Measurements from ENCODE around the gene SLC1A7.

SLC1A7 gene

DNA sequence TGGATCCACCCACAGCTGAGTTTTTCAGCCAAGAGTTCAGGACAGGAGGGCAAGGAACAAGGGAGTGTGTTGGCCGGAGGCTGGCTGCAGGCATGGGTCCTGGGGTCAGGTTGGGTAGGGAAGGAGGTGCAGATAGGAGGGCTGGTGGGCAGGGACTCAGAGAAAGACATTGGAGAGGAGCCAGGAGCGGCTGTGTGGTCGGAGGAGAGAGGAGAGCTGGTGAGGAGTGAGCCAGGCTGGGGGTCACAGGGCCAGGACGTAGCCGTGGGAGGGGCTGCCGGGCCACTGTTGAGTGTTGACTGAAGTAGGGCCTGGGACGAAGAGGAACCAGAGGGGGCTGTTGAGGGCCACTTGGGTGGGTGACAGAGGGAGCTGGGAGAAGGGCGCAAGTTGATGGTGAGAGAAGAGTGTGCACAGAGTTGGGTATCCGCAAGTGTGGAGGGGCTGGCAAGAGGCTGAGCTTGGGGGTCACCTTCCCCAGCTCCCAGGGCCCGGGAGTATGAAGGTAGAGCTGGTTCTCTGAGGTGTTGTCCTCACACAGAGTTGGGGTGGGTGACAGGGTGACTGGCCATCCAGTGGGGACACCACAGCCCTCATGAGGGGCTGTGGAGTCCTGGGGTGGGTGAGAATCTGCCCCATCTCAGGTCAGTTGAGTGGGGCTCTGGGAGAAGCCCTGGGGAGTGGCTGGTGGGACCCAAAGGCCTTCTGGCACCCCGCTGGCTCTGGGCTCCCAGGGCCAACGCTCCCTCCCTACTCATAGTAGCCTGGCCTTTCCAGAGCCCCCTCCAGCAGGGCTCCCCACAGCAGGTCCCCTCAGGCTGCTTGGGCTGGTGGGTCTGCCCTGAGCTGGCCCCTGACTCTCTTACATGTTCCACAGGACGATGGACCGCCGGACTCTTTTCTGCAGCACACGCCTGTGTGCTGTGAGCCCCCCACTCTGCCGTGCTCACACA, 58.5 kb downstream of the SLC1A7 start:
- DNase-seq (no peak), ATAC-seq (no peak)
- H3K4me3 Mint-ChIP-seq: no peak overlapping the region
- H3K27ac Mint-ChIP-seq: peak overlapping the region; percentile 12 to 42
- no peaks in the 10 kb centered on the region for H3K4me1 Mint-ChIP-seq
- H3K27me3 Mint-ChIP-seq: no peaks in the 10 kb centered on the region
- no peaks in the 10 kb centered on the region for H3K9me3 Mint-ChIP-seq

DNA sequence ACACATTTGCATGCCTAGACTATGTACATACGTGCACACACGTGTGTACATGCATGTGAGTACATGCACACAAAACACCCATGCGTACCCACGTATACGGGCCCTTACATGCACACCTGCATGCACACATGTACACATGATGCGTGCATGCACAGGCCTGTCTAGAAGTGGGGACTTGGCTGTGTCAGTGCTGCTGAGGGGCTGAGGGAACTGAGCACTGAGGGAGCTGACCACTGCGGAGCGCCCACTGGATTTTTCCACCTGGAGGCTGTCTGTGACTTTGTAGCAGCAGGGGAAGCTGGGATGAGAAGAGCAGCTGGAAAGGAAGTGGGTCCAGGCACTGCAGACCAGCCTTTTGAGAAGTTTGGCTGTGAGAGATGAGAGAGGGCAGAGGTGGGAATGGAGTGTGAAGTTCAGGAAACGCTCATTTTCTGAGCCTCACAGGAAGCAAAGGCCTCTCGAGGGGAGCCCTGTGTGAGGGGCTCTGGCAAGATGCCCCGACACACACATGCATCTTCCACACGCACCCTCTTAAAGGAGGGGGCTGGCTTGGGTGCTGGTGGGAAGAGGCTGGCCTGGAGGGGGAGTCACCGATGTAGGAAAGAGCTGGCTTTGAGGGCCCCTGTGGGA, 59.5 kb downstream of the SLC1A7 start:
- Mint-ChIP-seq H3K27ac (peak overlapping the region in 1 of 2 donors; percentile 58), H3K9me3 (no peaks in the 10 kb centered on the region), H3K4me1 (no peaks in the 10 kb centered on the region), H3K4me3 (no peak overlapping the region), H3K27me3 (no peaks in the 10 kb centered on the region)
- DNase-seq (no peak), ATAC-seq (no peak)

DNA sequence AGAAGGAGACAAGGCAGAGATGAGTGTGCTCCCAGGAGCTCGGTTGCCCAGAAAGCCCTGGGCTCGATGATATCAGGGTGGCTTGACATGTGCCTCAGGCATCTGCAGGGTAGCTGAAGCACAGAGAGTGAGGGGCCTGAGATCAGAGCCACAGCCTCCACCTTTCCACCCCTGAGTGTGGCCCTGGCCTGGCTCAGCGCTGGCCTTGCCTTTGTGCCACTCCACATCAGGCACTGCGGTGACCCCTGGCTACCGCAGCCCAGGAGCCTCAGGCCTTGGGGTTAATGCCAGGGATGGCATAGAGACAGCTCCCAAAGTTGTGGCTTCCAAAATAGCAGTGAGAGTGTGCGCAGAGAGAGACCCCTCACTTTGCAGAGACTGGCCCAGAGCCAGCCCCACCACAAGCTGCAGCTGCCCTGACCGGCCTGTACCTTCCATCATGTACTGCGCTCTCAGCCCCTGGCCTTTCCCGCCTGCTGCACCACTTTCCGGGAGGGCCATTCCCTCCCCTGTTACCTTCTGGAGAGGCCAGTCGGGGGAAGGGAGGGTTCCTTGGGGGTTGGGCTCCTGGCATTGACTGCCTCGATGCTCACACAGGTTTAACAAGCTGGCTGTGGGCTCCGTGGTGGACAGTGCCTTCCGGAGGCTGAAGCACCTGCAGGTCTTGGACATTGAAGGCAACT, 60.9 kb downstream of the SLC1A7 start:
- Mint-ChIP-seq H3K9me3 (no peaks in the 10 kb centered on the region), H3K4me3 (no peak overlapping the region), H3K4me1 (no peaks in the 10 kb centered on the region), H3K27me3 (no peaks in the 10 kb centered on the region), H3K27ac (peak overlapping the region in 1 of 2 donors; percentile 85)
- DNase-seq: no peak
- ATAC-seq: no peak

DNA sequence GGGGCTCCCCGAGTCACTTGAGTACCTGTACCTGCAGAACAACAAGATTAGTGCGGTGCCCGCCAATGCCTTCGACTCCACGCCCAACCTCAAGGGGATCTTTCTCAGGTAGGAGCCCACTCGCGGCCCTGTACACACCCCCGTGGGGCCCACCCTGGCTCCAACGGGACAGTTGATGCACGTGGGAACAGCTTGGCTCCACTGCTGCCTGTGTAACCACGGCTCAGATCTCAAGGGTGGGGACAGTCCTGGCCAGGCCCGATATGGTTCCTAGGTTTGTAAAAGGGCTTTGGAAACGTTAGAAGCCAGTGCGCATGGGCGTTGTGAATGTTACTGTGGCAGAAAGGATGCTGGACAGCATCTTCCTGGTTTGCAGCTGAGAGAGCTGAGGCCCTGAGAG, 61.7 kb downstream of the SLC1A7 start:
- no peaks in the 10 kb centered on the region for H3K4me1 Mint-ChIP-seq
- H3K27me3 Mint-ChIP-seq: no peaks in the 10 kb centered on the region
- no peak for DNase-seq
- H3K27ac Mint-ChIP-seq: no peak overlapping the region
- no peak overlapping the region for H3K4me3 Mint-ChIP-seq
- no peaks in the 10 kb centered on the region for H3K9me3 Mint-ChIP-seq
- ATAC-seq: no peak

DNA sequence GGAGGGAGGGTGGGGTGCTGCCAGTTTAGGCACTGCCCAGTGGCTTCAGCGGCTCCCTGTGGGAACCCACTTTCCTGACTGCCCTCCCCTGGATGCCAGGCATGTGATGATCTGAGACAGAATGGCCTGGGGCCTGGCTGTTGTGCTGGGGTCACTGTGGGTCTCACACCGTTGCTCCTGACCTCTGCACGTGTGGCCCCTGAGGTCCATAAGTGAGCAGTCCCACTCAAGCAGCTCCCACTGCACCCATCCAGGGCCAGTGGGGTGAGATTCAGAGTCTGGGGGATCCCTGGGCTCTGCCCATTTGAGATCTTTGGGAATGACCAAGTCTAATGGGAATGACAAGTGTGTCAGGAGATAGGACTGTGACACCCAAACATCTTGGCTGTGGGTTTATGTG, 62.4 kb downstream of the SLC1A7 start:
- Mint-ChIP-seq H3K9me3 (no peaks in the 10 kb centered on the region), H3K27ac (no peak overlapping the region), H3K4me3 (no peak overlapping the region), H3K4me1 (no peaks in the 10 kb centered on the region), H3K27me3 (no peaks in the 10 kb centered on the region)
- ATAC-seq: no peak
- DNase-seq: no peak

DNA sequence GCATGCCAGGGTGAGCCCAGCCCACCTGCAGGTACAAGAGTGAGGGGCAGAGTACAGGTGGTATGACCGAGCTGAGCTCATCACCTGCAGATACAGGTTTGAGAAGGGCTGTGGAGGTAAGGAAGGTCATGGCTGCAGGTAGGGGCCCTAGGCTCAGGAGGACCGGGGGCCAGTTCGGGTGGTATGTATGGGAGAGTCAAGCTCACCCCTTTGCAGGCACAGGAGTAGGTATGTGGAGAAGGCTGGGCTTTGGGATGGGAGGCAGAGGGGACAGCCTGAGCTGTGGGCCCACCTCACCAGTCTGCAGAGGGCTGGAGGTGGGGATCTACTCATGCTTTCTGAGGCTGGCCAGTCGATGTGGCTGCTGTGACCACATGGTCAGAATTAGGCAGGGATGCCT, 63.2 kb downstream of the SLC1A7 start:
- no peak for ATAC-seq
- no peaks in the 10 kb centered on the region for H3K4me1 Mint-ChIP-seq

DNA sequence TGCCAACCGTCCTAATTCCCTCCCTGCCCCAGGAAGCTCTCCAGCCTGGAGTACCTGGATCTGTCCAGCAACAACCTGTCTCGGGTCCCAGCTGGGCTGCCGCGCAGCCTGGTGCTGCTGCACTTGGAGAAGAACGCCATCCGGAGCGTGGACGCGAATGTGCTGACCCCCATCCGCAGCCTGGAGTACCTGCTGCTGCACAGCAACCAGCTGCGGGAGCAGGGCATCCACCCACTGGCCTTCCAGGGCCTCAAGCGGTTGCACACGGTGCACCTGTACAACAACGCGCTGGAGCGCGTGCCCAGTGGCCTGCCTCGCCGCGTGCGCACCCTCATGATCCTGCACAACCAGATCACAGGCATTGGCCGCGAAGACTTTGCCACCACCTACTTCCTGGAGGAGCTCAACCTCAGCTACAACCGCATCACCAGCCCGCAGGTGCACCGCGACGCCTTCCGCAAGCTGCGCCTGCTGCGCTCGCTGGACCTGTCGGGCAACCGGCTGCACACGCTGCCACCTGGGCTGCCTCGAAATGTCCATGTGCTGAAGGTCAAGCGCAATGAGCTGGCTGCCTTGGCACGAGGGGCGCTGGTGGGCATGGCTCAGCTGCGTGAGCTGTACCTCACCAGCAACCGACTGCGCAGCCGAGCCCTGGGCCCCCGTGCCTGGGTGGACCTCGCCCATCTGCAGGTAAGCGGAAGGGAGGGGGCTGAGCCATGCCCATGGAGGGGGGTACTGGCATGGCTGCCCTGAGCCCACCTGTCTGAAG, 63.9 kb downstream of the SLC1A7 start:
- no peak overlapping the region for H3K4me3 Mint-ChIP-seq
- DNase-seq (no peak), ATAC-seq (peak; percentile 19)
- no peaks in the 10 kb centered on the region for H3K9me3 Mint-ChIP-seq
- H3K27ac Mint-ChIP-seq: no peak overlapping the region
- no peaks in the 10 kb centered on the region for H3K4me1 Mint-ChIP-seq
- no peaks in the 10 kb centered on the region for H3K27me3 Mint-ChIP-seq

More for the DNA sequence above, 63.2 kb downstream of the SLC1A7 start:
- DNase-seq: no peak
- Mint-ChIP-seq H3K4me3 (no peak overlapping the region), H3K9me3 (no peaks in the 10 kb centered on the region), H3K27ac (peak overlapping the region in 1 of 2 donors; percentile 76), H3K27me3 (no peaks in the 10 kb centered on the region)

DNA sequence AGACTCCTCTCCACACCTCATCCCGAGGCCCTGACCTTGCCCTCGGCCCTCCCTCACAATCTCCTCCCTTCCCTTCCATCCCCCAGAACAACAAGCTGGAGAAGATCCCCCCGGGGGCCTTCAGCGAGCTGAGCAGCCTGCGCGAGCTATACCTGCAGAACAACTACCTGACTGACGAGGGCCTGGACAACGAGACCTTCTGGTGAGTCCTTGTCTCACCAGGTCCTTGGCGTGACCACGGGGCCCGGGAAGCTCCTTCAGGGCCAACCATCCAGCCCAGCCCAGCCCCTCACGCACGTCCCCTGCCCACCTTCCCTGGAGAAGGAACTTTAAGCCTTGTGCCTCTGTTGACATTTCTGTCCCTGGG, 64.9 kb downstream of the SLC1A7 start:
- H3K4me1 Mint-ChIP-seq: no peaks in the 10 kb centered on the region
- no peak for DNase-seq

DNA sequence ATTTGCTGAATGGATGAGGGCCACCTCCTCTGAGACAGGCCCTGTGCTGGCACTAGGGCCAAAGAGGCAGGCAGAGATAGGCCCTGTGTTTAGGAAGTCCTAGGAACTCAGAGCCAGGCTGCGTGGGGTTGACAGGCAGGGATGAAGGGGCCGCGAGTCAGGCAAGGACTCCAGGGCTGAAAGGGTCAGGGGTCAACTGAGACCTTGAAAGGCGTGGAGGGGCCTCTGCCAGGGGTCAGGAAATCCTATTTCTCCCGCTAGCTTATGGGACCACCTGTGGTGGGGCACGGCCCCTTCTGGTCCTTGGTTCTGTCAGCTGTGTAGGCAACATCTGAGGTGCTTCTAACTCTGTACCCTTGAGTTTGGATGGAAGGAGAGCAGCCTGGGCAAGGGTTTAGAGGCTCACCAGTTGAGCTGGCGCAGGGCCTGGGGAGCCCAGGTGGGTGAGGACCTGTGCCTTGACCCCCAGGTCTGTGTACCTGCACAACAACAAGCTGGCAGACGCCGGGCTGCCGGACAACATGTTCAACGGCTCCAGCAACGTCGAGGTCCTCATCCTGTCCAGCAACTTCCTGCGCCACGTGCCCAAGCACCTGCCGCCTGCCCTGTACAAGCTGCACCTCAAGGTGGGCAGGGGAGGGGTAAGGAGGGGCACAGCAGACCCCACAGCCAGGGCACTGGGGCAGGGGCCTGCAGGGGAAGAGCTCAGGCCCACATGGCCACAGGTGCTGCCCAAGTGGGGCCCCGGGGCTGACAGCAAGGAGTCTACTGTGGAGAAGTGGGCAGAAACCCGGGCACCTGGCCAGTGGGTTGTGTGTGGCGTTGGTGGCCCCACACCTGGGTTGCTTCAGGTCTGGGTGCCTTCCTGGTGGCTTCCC, 65.5 kb downstream of the SLC1A7 start:
- Mint-ChIP-seq H3K4me1 (no peaks in the 10 kb centered on the region), H3K27ac (no peak overlapping the region), H3K4me3 (no peak overlapping the region), H3K27me3 (no peaks in the 10 kb centered on the region), H3K9me3 (no peaks in the 10 kb centered on the region)
- ATAC-seq (no peak), DNase-seq (no peak)

More for the DNA sequence above, 64.9 kb downstream of the SLC1A7 start:
- H3K27ac Mint-ChIP-seq: no peak overlapping the region
- no peaks in the 10 kb centered on the region for H3K27me3 Mint-ChIP-seq
- no peak overlapping the region for H3K4me3 Mint-ChIP-seq
- no peak for ATAC-seq
- no peaks in the 10 kb centered on the region for H3K9me3 Mint-ChIP-seq

DNA sequence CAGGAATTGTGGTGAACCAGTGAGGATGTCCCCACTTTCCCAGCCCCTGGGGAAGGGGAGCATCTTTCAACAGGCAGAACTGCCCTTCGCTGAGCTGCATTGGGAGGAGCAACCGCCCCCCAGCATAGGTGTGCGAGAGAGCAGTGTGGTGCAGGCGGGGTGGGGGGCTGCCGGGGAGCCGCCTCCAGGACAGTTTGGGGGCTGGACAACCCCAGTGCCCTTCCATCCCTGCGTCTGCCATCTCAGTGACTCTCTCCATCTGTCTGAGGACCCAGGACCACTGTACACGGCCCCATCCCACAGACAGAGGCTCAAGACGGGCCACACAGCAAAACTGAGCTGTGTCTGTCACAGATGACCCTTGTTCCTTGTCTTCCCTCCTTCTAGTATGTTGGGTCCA, 66.3 kb downstream of the SLC1A7 start:
- Mint-ChIP-seq H3K9me3 (no peaks in the 10 kb centered on the region), H3K27me3 (no peaks in the 10 kb centered on the region), H3K4me1 (no peaks in the 10 kb centered on the region), H3K27ac (no peak overlapping the region), H3K4me3 (no peak overlapping the region)
- ATAC-seq (peak; percentile 11), DNase-seq (no peak)

DNA sequence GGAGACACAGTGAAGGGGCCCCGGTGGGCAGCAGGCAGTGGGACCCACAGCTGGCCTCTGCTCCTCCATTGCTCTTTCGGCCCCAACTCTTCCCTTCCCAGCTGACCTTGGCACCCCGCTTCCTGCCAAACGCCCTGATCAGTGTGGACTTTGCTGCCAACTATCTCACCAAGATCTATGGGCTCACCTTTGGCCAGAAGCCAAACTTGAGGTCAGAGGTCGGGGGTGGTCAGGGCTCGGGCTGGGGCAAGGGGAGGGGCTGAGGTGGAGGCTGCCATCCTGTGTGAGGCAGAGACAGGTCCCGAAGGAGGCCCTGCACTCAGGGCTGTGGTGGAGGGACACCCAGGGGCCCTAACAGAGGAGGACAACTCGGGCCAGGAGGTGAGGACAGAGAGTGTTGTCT, 66.7 kb downstream of the SLC1A7 start:
- Mint-ChIP-seq H3K4me3 (no peak overlapping the region), H3K27ac (no peak overlapping the region), H3K9me3 (no peaks in the 10 kb centered on the region), H3K4me1 (no peaks in the 10 kb centered on the region), H3K27me3 (no peaks in the 10 kb centered on the region)
- DNase-seq (no peak), ATAC-seq (no peak)

DNA sequence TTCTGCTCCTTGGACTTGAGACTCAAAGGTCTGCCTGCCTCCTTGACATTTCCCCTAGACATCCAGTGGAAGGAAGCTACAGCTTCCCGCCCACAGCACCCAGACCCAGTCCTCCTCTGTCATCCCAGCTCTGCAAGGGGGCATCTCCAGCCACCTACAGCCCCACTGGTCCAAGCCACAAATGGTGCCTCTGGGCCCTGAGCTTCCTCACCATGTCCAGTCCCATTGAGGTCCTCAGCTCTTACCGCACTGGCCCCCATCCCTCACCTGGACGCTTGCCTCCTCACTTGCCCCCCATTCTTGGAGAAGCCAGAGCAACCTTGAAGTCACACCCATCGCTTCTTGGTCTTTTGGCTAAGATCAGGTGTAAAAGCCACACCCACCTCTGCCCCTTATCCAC, 67.2 kb downstream of the SLC1A7 start:
- no peak for ATAC-seq
- Mint-ChIP-seq H3K27ac (peak overlapping the region in 1 of 2 donors; percentile 84), H3K4me3 (no peak overlapping the region), H3K27me3 (no peaks in the 10 kb centered on the region), H3K4me1 (no peaks in the 10 kb centered on the region), H3K9me3 (no peaks in the 10 kb centered on the region)
- no peak for DNase-seq

DNA sequence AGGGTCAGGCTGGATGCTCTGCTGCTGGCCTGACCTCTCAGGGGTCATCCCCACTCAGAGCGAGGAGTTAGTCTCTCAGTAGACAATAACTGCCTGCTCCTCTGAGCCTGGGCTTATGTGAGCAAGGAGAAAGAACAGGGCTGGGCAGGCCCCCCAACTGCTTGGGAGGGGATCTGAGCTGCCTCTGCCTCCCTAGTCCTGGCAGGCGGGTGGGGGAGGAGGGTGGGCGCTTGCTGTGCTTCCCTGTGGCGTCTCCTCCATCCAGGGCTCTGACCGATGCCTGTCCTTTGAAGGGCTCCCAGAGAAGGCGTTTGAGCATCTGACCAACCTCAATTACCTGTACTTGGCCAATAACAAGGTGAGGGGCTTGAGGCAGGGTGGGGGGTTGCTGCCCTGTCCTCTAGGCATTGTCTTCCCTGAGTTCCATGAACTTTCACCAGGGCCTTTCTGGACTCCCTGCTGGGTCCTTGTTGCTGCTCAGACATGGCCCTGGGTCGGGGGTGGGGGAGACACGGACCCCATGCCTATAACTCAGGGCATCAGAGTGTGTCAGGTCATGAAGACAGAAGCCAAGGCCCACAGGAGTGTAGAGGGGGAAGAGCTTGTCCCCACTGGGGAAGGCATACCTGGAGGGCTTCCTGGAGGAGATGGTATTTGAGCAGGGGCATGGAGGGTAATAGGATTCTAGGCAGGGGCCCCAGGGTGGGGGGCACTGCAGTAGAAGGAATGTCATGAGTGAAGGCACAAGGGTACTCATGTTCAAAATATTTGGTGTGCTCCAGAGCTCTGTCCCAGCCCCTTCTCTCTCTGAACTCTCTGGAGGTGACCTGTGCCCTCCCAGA, 67.9 kb downstream of the SLC1A7 start:
- H3K9me3 Mint-ChIP-seq: no peaks in the 10 kb centered on the region
- no peaks in the 10 kb centered on the region for H3K4me1 Mint-ChIP-seq
- H3K27me3 Mint-ChIP-seq: no peaks in the 10 kb centered on the region
- DNase-seq: no peak
- ATAC-seq: no peak
- no peak overlapping the region for H3K27ac Mint-ChIP-seq
- no peak overlapping the region for H3K4me3 Mint-ChIP-seq

DNA sequence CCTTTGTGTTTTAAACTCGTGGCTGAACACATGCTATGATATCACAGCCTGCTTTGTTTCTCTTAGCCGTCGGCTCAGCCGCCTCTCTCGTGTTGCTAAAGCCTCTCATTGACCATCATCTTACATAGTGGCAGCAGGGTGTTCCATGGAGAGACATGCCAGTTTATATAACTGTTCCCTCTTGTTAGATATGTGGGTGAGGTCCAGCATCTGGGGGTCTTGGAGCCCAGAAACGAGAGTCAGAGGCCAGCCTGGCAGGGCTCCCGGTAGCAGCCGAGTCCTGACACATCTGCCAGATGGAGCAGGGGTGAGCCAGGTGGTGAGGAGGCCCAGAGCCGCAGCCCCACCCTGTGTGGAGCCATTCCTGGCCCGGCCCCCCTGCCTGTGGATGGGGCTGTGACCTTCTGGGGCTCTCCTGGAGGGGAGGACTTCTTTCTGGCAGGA, 68.5 kb downstream of the SLC1A7 start:
- no peaks in the 10 kb centered on the region for H3K9me3 Mint-ChIP-seq
- H3K27ac Mint-ChIP-seq: no peak overlapping the region
- no peak for ATAC-seq
- H3K4me1 Mint-ChIP-seq: no peaks in the 10 kb centered on the region
- H3K27me3 Mint-ChIP-seq: no peaks in the 10 kb centered on the region
- H3K4me3 Mint-ChIP-seq: no peak overlapping the region
- DNase-seq: no peak
